ENCODE data around the gene CD101. TPM values are rescaled to one million over a fixed set of nuclear protein-coding genes. Genes with fewer than 3 reads are reported as not detected.

CD101 gene
- total and polyA plus RNA-seq, 2 of the 8 experiments (the other 6 are each of a cell fraction or from before 2014, with no cell fraction given), result 1.1 to 1.2 TPM

DNA sequence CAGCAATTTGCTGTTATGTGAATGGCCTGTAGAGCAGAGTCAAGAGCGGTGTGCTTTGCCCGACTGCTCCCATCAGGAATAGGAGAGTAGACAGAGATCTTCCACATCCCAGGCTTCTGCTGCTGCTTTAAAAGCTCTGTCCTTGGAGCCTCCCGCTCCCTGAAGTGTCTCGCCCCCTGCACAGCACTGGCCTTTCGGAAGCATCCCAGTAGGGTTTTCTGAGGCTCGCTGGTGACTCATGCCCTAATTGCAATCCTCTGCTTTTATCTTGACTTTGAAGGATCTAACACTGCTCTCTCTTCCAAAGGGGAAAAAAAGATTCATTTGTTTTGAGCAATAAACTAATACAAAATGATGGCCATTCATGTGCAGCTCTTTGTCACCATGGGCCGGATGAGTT, 13.3 kb upstream of the CD101 start:
- H2BK120ac ChIP-seq (replicated peaks; ENCODE audit: low read depth, low read length), result no peak overlapping the region
- no peak overlapping the region for H2BK20ac ChIP-seq (ENCODE audit: low read length)
- no peak overlapping the region for H4K5ac ChIP-seq (ENCODE audit: insufficient read length, low read depth, low read length)
- no peaks in the 10 kb centered on the region for H3K27me3 ChIP-seq (replicated peaks in 1 of 4; ENCODE audit: control insufficient read depth in 3 of 4, extremely low read depth in 1 of 4, insufficient read depth in 3 of 4, low read length in 3 of 4)
- CTCF ChIA-PET (ENCODE audit: partially characterized antibody), result no interaction called here
- H3K4me2 ChIP-seq (ENCODE audit: insufficient read depth in 1 of 2, low read depth in 2 of 2, low read length in 2 of 2), result no peak overlapping the region
- no peak overlapping the region for H3K56ac ChIP-seq (replicated peaks; ENCODE audit: insufficient read length, low read depth, low read length)
- FAIRE-seq (no peak), DNase-seq (ENCODE audit: low read depth in 1 of 2, low spot score in 2 of 2) (no peak)
- POLR2A ChIA-PET (ENCODE audit: partially characterized antibody), result no interaction called here
- H2BK15ac ChIP-seq (ENCODE audit: low read length), result no peak overlapping the region
- H3K4me1 ChIP-seq (replicated peaks in 1 of 4; ENCODE audit: control insufficient read depth in 3 of 4, insufficient read depth in 4 of 4, low read length in 3 of 4), result peaks cover 0 to 4% (median 0%) of the 10 kb centered on the region in 4 experiments; a peak in 1 of 7 replicates
- H3K23me2 ChIP-seq (ENCODE audit: low read depth, low read length), result no peaks in the 10 kb centered on the region
- H3K23ac ChIP-seq (ENCODE audit: insufficient read length), result no peak overlapping the region
- no peaks in the 10 kb centered on the region for H3K79me1 ChIP-seq (ENCODE audit: low read depth, low read length)
- 0 out of 4 replicates have a peak, but pooled peaks cover 0 to 3% of the 10 kb centered on the region in 2 experiments for H3K9me3 ChIP-seq (ENCODE audit: insufficient read depth in 2 of 2, low read depth in 1 of 2, low read length in 1 of 2)
- no peak overlapping the region for H3K18ac ChIP-seq (ENCODE audit: extremely low read depth, low read length)
- no peak overlapping the region for H2BK5ac ChIP-seq (ENCODE audit: low read depth, low read length)
- H2AK5ac ChIP-seq (ENCODE audit: low read depth, low read length), result no peak overlapping the region
- peaks cover 0 to 4% (median under 1%) of the 10 kb centered on the region in 4 experiments; a peak in 2 of 8 replicates for H3K36me3 ChIP-seq (ENCODE audit: control insufficient read depth in 2 of 4, insufficient read depth in 4 of 4, low read length in 3 of 4)
- H3K4me3 ChIP-seq (ENCODE audit: extremely low read depth in 1 of 4, insufficient read depth in 2 of 4, low read depth in 3 of 4, low read length in 4 of 4), result no peak overlapping the region
- 92% methylated on average over 7 of the region's 7 CpGs; no CpG with 5 or more reads in 1 of the 2 experiments for WGBS, 2 experiments (ENCODE audit: extremely low coverage in 1 of 2, insufficient coverage in 1 of 2, insufficient read length in 1 of 2, insufficient replicate concordance in 2 of 2, low coverage in 1 of 2, low lambda C conversion rate in 2 of 2, missing lambda C conversion rate in 1 of 2)
- H4K20me1 ChIP-seq (replicated peaks in 1 of 2; ENCODE audit: control insufficient read depth in 1 of 2, insufficient read depth in 2 of 2, low read length in 2 of 2), result no peaks in the 10 kb centered on the region
- H2AFZ ChIP-seq (ENCODE audit: low read length), result no peak overlapping the region
- H4K91ac ChIP-seq (replicated peaks; ENCODE audit: insufficient read length, low read length), result no peak overlapping the region
- no peak overlapping the region for H2BK12ac ChIP-seq (ENCODE audit: low read depth, low read length)
- H3K14ac ChIP-seq (ENCODE audit: insufficient read length), result no peak overlapping the region
- no peak overlapping the region for H3K27ac ChIP-seq (ENCODE audit: low read depth, low read length)
- H3K79me2 ChIP-seq (ENCODE audit: control insufficient read depth in 1 of 2, insufficient read depth in 2 of 2, low read length in 2 of 2), result no peaks in the 10 kb centered on the region
- H3K4ac ChIP-seq (replicated peaks; ENCODE audit: insufficient read length, low read depth, low read length), result no peak overlapping the region
- no peak overlapping the region for H3K9ac ChIP-seq (replicated peaks in 1 of 4; ENCODE audit: extremely low read depth in 1 of 4, low read depth in 3 of 4, low read length in 3 of 4)
- no peak overlapping the region for H4K8ac ChIP-seq (ENCODE audit: extremely low read depth, insufficient read depth, low read length)
- TF ChIP-seq RXRA (IDR thresholded peaks at IDR 0.05; ENCODE audit: insufficient read depth, low read depth, low read length), result no peak
- TF ChIP-seq, protein P1, sequence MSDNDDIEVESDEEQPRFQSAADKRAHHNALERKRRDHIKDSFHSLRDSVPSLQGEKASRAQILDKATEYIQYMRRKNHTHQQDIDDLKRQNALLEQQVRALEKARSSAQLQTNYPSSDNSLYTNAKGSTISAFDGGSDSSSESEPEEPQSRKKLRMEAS (IDR thresholded peaks at IDR 0.05), result no peak
- TF ChIP-seq PHF8 (conservative IDR thresholded peaks at IDR 0.05; ENCODE audit: low read depth, low read length), result no peak
- no peak for TF ChIP-seq CBX8 (IDR thresholded peaks at IDR 0.05; ENCODE audit: borderline replicate concordance, low read depth, low read length)
- no peak for TF ChIP-seq CBX5 (IDR thresholded peaks at IDR 0.05; ENCODE audit: low read depth, low read length)
- no peak for TF ChIP-seq HDAC2 (IDR thresholded peaks at IDR 0.05; ENCODE audit: borderline replicate concordance in 1 of 2, low read depth in 2 of 2, low read length in 2 of 2)
- no peak for TF ChIP-seq RAD21 (IDR thresholded peaks at IDR 0.05 in 1 of 2, conservative IDR thresholded peaks at IDR 0.05 in 1 of 2; ENCODE audit: low read depth in 2 of 2, low read length in 2 of 2)
- TF ChIP-seq FOSL1 (IDR thresholded peaks at IDR 0.05; ENCODE audit: insufficient read depth, low read depth, low read length), result no peak
- no peak for TF ChIP-seq ZNF274 (IDR thresholded peaks at IDR 0.05; ENCODE audit: borderline replicate concordance, extremely low read depth, low read length)
- TF ChIP-seq CREB1 (IDR thresholded peaks at IDR 0.05), result no peak
- no peak for TF ChIP-seq KDM4A (IDR thresholded peaks at IDR 0.05; ENCODE audit: low read depth, low read length, severe bottlenecking)
- TF ChIP-seq SRF (IDR thresholded peaks at IDR 0.05; ENCODE audit: low read depth, low read length), result no peak
- no peak for TF ChIP-seq SIN3A (conservative IDR thresholded peaks at IDR 0.05 in 1 of 2, IDR thresholded peaks at IDR 0.05 in 1 of 2; ENCODE audit: low read depth in 1 of 2, low read length in 2 of 2)
